Stimulated activated CD4-positive, alpha-beta T cell treated with anti-CD3 and anti-CD28 coated beads, Interleukin-15, amount 100 ng/mL, for 24 hours (primary cell): ENCODE measurements around the gene EFCAB13.
"Not testable (repeated sequence)": the region's sequence is repeated elsewhere in the genome, so short reads cannot be mapped to it uniquely, and the experiment has no call there.

Experiments used
- DNase-seq: peaks from one replicate; pipeline ENCODE4 v3.0.0-alpha.2; 2020

Gene EFCAB13

DNA sequence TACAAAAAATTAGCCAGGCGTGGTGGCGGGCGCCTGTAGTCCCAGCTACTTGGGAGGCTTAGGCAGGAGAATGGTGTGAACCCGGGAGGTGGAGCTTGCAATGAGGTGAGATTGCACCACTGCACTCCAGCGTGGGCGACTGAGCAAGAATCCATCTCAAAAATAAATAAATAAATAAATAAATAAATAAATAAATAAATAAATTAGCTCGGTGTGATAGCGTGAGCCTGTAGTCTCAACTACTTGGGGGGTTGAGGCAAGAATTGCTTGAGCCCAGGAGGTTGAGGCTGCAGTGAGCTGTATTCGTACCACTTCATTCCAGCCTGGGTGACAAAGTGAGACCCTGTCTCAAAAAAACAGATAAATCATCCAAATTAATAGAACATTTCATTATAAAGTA, 108.5 kb downstream of the EFCAB13 start:
- DNase-seq: not testable (repeated sequence)

DNA sequence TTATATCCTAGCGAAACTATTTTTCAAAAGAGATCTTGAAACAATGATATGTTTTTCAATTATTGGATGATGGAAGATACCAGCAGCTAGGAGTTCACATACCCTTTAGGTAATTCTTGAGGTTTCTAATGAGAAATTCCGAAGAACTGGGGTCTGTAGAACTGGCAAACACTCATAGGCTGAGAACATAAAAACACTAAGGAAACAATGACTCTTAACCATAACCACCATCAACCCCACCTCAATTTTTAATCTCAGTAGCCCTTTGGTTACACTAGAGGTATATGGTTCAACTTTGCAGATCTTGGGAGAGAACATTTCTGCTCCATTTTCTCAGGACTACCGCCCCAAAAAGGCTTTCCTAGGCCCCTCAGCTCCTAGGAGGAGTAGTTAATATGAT, 141.4 kb downstream of the EFCAB13 start:
- DNase-seq: no peak

DNA sequence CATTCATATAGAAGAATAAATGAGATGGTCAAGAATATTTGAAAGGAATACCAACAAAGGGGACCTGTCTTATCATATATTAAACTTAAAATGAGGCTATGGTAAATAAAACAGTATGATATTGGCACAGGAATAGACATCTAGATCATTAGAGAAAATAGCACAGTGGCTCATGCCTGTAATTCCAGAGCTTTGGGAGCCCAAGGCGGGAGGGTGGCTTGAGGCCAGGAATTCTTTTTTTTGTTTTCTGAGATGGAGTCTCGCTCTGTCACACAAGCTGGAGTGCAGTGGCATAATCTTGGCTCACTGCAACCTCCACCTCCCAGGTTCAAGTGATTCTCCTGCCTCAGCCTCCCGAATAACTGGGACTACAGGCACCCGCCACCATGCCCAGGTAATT, 143.2 kb downstream of the EFCAB13 start:
- not testable (repeated sequence) for DNase-seq

DNA sequence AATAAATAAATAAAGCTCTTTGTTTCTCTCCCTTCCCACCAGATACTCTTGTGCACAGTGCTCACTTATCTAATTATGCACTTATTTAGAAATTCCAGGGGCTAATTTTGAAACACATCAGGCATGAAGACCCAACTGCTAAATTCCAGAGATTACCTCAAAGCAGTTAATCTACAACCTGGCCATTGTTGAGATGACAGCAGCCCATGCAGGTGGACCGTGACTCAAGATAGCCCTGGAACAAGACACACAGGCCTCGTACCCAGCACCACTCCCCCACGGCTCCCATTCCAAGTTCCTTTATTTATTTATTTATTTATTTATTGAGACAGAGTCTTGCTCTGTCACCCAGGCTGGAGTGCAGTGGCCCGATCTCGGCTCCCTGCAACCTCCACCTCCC, 147.1 kb downstream of the EFCAB13 start:
- no peak for DNase-seq

DNA sequence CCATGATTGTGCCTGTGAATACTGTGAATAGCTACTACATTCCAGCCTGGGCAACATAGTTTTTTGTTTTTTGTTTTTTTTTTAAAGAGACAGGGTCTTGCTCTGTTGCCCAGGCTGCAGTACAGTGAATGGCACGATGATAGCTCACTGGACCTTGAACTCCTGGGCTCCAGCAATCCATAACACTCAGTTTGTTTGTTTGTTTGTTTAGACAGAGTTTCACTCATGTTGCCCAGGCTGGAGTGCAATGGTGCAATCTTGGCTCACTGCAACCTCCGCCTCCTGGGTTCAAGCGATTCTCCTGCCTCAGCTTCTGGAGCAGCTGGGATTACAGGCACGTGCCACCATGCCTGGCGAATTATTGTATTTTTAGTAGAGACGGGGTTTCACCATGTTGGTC, 148.3 kb downstream of the EFCAB13 start:
- not testable (repeated sequence) for DNase-seq
